GM23338 (cell line): Measurements from ENCODE around the gene CDCA7.

Source experiments
- EZH2 ChIP-seq: fragments of 200-600 bp; sonication (generic); IDR thresholded peaks from one replicate; pipeline ENCODE4 v1.8.0; 2017; ENCODE audit warnings: antibody characterized with exemption, mild to moderate bottlenecking, low read depth; ENCODE audit not compliant: unreplicated experiment
- TF ChIP-seq, protein P1 (sequence below): IDR thresholded peaks from one replicate; pipeline ENCODE4 v1.6.1; 2018; ENCODE audit warnings: antibody characterized with exemption; ENCODE audit not compliant: unreplicated experiment

- TF ChIP-seq, protein P1, sequence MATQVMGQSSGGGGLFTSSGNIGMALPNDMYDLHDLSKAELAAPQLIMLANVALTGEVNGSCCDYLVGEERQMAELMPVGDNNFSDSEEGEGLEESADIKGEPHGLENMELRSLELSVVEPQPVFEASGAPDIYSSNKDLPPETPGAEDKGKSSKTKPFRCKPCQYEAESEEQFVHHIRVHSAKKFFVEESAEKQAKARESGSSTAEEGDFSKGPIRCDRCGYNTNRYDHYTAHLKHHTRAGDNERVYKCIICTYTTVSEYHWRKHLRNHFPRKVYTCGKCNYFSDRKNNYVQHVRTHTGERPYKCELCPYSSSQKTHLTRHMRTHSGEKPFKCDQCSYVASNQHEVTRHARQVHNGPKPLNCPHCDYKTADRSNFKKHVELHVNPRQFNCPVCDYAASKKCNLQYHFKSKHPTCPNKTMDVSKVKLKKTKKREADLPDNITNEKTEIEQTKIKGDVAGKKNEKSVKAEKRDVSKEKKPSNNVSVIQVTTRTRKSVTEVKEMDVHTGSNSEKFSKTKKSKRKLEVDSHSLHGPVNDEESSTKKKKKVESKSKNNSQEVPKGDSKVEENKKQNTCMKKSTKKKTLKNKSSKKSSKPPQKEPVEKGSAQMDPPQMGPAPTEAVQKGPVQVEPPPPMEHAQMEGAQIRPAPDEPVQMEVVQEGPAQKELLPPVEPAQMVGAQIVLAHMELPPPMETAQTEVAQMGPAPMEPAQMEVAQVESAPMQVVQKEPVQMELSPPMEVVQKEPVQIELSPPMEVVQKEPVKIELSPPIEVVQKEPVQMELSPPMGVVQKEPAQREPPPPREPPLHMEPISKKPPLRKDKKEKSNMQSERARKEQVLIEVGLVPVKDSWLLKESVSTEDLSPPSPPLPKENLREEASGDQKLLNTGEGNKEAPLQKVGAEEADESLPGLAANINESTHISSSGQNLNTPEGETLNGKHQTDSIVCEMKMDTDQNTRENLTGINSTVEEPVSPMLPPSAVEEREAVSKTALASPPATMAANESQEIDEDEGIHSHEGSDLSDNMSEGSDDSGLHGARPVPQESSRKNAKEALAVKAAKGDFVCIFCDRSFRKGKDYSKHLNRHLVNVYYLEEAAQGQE = no peak
- TF ChIP-seq EZH2 = no peak
These were observed 1.1 kb upstream of the CDCA7 start for GRCh38 chr2:173353556-173353955.
